WTC11 (cell line): ENCODE data around the gene INPP5F.
A peak's percentile ranks its signal among the peaks of the same experiment; 100 is the strongest.

Experiments
- CTCF ChIP-seq: fragments of 200-600 bp; IDR thresholded peaks from 2 replicates; pipeline ENCODE4 v1.8.0; 2022; ENCODE audit warnings: antibody characterized with exemption
- FOXK1 ChIP-seq: sonication (generic); formaldehyde crosslinking; IDR thresholded peaks from 2 replicates; pipeline ENCODE4 v1.8.0; 2022; ENCODE audit warnings: mild to moderate bottlenecking, moderate library complexity, missing genetic modification reagents
- NFYB ChIP-seq: sonication (generic); formaldehyde crosslinking; conservative IDR thresholded peaks from 2 replicates; pipeline ENCODE4 v1.8.0; 2022; ENCODE audit warnings: low read depth, missing genetic modification reagents
- NR2C2 ChIP-seq: sonication (generic); formaldehyde crosslinking; IDR thresholded peaks from 2 replicates; pipeline ENCODE4 v1.8.0; 2022; ENCODE audit warnings: mild to moderate bottlenecking, missing genetic modification reagents
- SMAD4 ChIP-seq: sonication (generic); formaldehyde crosslinking; IDR thresholded peaks from 2 replicates; pipeline ENCODE4 v1.8.0; 2022; ENCODE audit warnings: mild to moderate bottlenecking, missing genetic modification reagents
- SP1 ChIP-seq: sonication (generic); formaldehyde crosslinking; conservative IDR thresholded peaks from 2 replicates; pipeline ENCODE4 v1.8.1; 2022; ENCODE audit warnings: missing genetic modification reagents
- ZNF121 ChIP-seq: sonication (generic); formaldehyde crosslinking; IDR thresholded peaks from 2 replicates; pipeline ENCODE4 v1.8.0; 2023; ENCODE audit warnings: missing genetic modification reagents
- ZNF219 ChIP-seq: sonication (generic); formaldehyde crosslinking; IDR thresholded peaks from 2 replicates; pipeline ENCODE4 v1.8.0; 2023; ENCODE audit warnings: missing genetic modification reagents, mild to moderate bottlenecking, borderline replicate concordance
- ZSCAN18 ChIP-seq: fragments of 250-450 bp; sonication (Bioruptor Pico); IDR thresholded peaks from 2 replicates; pipeline ENCODE4 v2.1.2; 2022; ENCODE audit warnings: mild to moderate bottlenecking, moderate library complexity
- TF ChIP-seq, protein P1 (sequence below): sonication (generic); formaldehyde crosslinking; IDR thresholded peaks from 2 replicates; pipeline ENCODE4 v1.8.0; 2022; ENCODE audit warnings: mild to moderate bottlenecking, missing genetic modification reagents
- TF ChIP-seq, protein P2 (sequence below): sonication (generic); formaldehyde crosslinking; IDR thresholded peaks from 2 replicates; pipeline ENCODE4 v1.8.1; 2023; ENCODE audit warnings: mild to moderate bottlenecking, missing genetic modification reagents, moderate library complexity

- TF ChIP-seq ZNF121 (CRISPR knock-in tag) (peak; percentile 73; the same call in 1 of the 2 replicates), CTCF (no peak), ZSCAN18 (CRISPR knock-in tag) (no peak), SP1 (CRISPR knock-in tag) (no peak), NR2C2 (CRISPR knock-in tag) (no peak), ZNF219 (CRISPR knock-in tag) (no peak), SMAD4 (no peak), NFYB (CRISPR knock-in tag) (no peak), FOXK1 (no peak)
- TF ChIP-seq, protein P1, sequence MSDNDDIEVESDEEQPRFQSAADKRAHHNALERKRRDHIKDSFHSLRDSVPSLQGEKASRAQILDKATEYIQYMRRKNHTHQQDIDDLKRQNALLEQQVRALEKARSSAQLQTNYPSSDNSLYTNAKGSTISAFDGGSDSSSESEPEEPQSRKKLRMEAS (CRISPR knock-in tag), result no peak
- TF ChIP-seq, protein P2, sequence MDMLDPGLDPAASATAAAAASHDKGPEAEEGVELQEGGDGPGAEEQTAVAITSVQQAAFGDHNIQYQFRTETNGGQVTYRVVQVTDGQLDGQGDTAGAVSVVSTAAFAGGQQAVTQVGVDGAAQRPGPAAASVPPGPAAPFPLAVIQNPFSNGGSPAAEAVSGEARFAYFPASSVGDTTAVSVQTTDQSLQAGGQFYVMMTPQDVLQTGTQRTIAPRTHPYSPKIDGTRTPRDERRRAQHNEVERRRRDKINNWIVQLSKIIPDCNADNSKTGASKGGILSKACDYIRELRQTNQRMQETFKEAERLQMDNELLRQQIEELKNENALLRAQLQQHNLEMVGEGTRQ (CRISPR knock-in tag), result no peak
These were observed 126.4 kb downstream of the INPP5F start for GRCh38 chr10:119852277-119852676.
